Colonic mucosa (tissue), 4 donors: ENCODE results near the gene MFSD11. TPM values are rescaled to one million over a fixed set of nuclear protein-coding genes. Genes with fewer than 3 reads are reported as not detected.
"Not testable (repeated sequence)": the region's sequence is repeated elsewhere in the genome, so short reads cannot be mapped to it uniquely, and the experiment has no call there.

ENCODE experiments used
- DNase-seq: peaks from one replicate; pipeline ENCODE4 v3.0.0-alpha.2; 2020
- H3K27ac ChIP-seq: fragments of 200-600 bp; one replicate; pipeline ENCODE4 v1.8.0; 2021
- H3K27me3 ChIP-seq: fragments of 200-600 bp; one replicate; pipeline ENCODE4 v1.8.0; 2021
- H3K36me3 ChIP-seq: fragments of 200-600 bp; one replicate; pipeline ENCODE4 v1.8.0; 2021
- H3K4me1 ChIP-seq: fragments of 200-600 bp; one replicate; pipeline ENCODE4 v1.8.0; 2021; ENCODE audit warnings: mild to moderate bottlenecking
- H3K4me3 ChIP-seq: fragments of 200-600 bp; one replicate; pipeline ENCODE4 v1.8.0; 2021
- H3K9ac ChIP-seq, 2 donors: one replicate each; pipeline ENCODE4 v1.7.0; 2013; ENCODE audit warnings: control low read depth in 2 of 2, low read depth in 2 of 2, low read length in 2 of 2
- H3K9me3 ChIP-seq: fragments of 200-600 bp; one replicate; pipeline ENCODE4 v1.8.0; 2021
- CTCF ChIP-seq: fragments of 200-600 bp; IDR thresholded peaks from one replicate; pipeline ENCODE4 v1.8.0; 2022; ENCODE audit warnings: antibody characterized with exemption, mild to moderate bottlenecking
- intact Hi-C: fragments of 100-400 bp; cut with DNase I; formaldehyde crosslinking; loops from one replicate; pipeline ENCODE4 v1.14.1; 2022
- total RNA-seq, 2 donors: library from RNA; stranded (reverse); fragmentation: NEBNext Ultra II Directional in 1 of 2; extraction: Animal tissue kit (Norgen Biotek cat#: 25700) in 1 of 2; gene quantifications; one replicate each; pipeline ENCODE4 v1.2.1, GENCODE V29; 2021
- donor health status: healthy.
- donor health status: DM: no; HTN: no; CAD: no.
- donor health status: DM: no; HTN: no; CAD: no.

The MFSD11 gene
- total RNA-seq, 2 donors from 2014 or later, result 24.9 to 38.9 TPM

- no peaks in the 10 kb centered on the region for H3K9me3 ChIP-seq
- peak; percentile 71 for TF ChIP-seq CTCF
- peaks cover 7% of the 10 kb centered on the region for H3K4me1 ChIP-seq
- no peaks in the 10 kb centered on the region for H3K27me3 ChIP-seq
- intact Hi-C loops, result no loop called here
- peak; percentile 87 for DNase-seq
- peak within 1 kb of the TSS; percentile 98 for H3K4me3 ChIP-seq
- H3K27ac ChIP-seq, result peak within 1 kb of the TSS; percentile 100
- peaks cover 12% of the 10 kb centered on the region for H3K36me3 ChIP-seq
- H3K9ac ChIP-seq, result peak within 1 kb of the TSS; percentile 94 to 99
Observed at GRCh38 chr17:76726776-76727718, 10.9 kb upstream of the MFSD11 start, which contains the start of gene METTL23. Gene METTL23, plus strand, starts transcription at chr17:76726839. Its CDS starts 2,872 bp downstream, at chr17:76729711.

GRCh38 chr17:76727745-76728456 lies 10.0 kb upstream of the MFSD11 start:
- H3K9ac ChIP-seq, result peak overlapping the region; percentile 93 to 99
- no peaks in the 10 kb centered on the region for H3K9me3 ChIP-seq
- H3K27me3 ChIP-seq, result no peaks in the 10 kb centered on the region
- peaks cover 7% of the 10 kb centered on the region for H3K4me1 ChIP-seq
- peaks cover 6% of the 10 kb centered on the region for H3K36me3 ChIP-seq
- peak overlapping the region; percentile 98 for H3K4me3 ChIP-seq
- peak overlapping the region; percentile 100 for H3K27ac ChIP-seq
- no peak for TF ChIP-seq CTCF
- intact Hi-C loops, result no loop called here
- no peak for DNase-seq

GRCh38 chr17:76731800-76732733 lies 5.9 kb upstream of the MFSD11 start:
- H3K9ac ChIP-seq, H3K4me1 ChIP-seq, H3K27ac ChIP-seq, DNase-seq, H3K4me3 ChIP-seq, H3K36me3 ChIP-seq, H3K9me3 ChIP-seq, intact Hi-C loops, H3K27me3 ChIP-seq: not testable (repeated sequence)

GRCh38 chr17:76732734-76733617 lies 4.9 kb upstream of the MFSD11 start:
- intact Hi-C loops, result no loop called here
- no peak for DNase-seq
- Histone ChIP-seq H3K9me3 (no peaks in the 10 kb centered on the region), H3K36me3 (no peaks in the 10 kb centered on the region), H3K4me1 (no peaks in the 10 kb centered on the region), H3K4me3 (no peak overlapping the region), H3K27me3 (no peaks in the 10 kb centered on the region), H3K9ac (peak overlapping the region in 1 of 2 donors; percentile 34), H3K27ac (no peak overlapping the region)
- no peak for TF ChIP-seq CTCF

- intact Hi-C loops, result no loop called here
- Histone ChIP-seq H3K9ac (peak overlapping the region in 1 of 2 donors; percentile 34), H3K9me3 (no peaks in the 10 kb centered on the region), H3K36me3 (no peaks in the 10 kb centered on the region), H3K4me1 (no peaks in the 10 kb centered on the region), H3K27ac (no peak overlapping the region), H3K27me3 (no peaks in the 10 kb centered on the region), H3K4me3 (no peak overlapping the region)
- no peak for DNase-seq
- TF ChIP-seq CTCF, result no peak
Observed at GRCh38 chr17:76733618-76733957, 4.3 kb upstream of the MFSD11 start.
